Muscle of back (tissue), 11 donors: Measurements from ENCODE around the gene FGF4. TPM values are rescaled to one million over a fixed set of nuclear protein-coding genes. Genes with fewer than 3 reads are reported as not detected.
A peak's percentile ranks its signal among the peaks of the same experiment; 100 is the strongest.

Experiments
- DNase-seq, 3 donors: peaks; one replicate each; pipeline versions ENCODE4 v3.0.0 to v3.0.0-alpha.2; 2013
- polyA plus RNA-seq, 10 donors: library from polyadenylated mRNA; unstranded; fragments of 120-200 nt; gene quantifications; one replicate each; pipeline ENCODE4 v1.2.1, GENCODE V29; 2013; ENCODE audit not compliant: insufficient read length in 10 of 10

FGF4 gene
- polyA plus RNA-seq, 10 donors: 2.2 to 20.1 (median 8.7) TPM

- peak in 2 of 3 donors; percentile 19 to 28 for DNase-seq
These were observed 33.5 kb upstream of the FGF4 start for GRCh38 chr11:69808667-69809086.

GRCh38 chr11:69807106-69807815 is 32.1 kb upstream of the FGF4 start:
- DNase-seq: no peak

- peak in 1 of 3 donors; percentile 9 for DNase-seq
These were observed 29.8 kb upstream of the FGF4 start for GRCh38 chr11:69804769-69805508.

GRCh38 chr11:69803604-69804218 is 28.6 kb upstream of the FGF4 start:
- DNase-seq: no peak

DNA sequence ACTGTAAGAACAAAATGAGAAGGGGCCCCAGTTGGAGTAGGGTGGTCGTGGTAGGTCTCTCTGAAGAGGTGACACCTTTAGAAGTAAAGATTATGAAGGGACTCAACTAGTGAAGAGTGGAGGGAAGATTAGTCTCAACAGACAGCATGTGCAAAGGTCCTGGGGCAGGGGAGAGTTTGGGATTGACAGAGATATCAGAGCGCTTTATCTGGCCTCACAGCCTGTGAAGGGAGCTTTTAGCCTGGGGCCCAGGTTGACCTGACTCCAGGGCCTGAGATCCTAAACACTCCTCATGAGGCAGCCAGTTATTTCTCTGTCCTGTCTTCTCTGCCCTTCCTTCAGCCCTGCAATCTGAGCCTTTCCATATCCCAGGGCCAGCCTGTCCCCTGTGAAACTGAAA is 27.9 kb upstream of the FGF4 start:
- no peak for DNase-seq

GRCh38 chr11:69802590-69802989 is 27.4 kb upstream of the FGF4 start:
- DNase-seq: no peak

GRCh38 chr11:69801513-69802335 is 26.6 kb upstream of the FGF4 start:
- DNase-seq: no peak

- no peak for DNase-seq
These were observed 25.1 kb upstream of the FGF4 start for GRCh38 chr11:69800278-69800677.

DNA sequence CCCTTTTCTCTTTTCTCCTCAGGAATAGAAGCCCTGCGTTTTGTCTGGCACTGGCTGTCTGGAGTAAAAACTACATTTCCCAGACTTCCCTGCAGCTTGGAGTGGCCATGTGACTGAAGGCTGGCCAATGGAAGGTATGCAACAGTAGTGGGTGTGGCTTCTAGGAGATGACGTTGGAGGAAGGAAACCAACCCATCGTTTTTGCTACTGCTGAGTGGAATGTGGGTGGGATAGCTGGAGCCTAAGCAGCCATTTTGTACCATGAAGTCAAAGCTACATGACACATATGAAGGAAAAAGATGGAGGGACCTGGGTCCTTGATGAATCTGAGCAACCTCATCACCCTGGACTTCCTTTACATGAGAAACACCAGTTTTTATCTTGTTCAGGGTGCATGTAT is 24.4 kb upstream of the FGF4 start:
- no peak for DNase-seq

DNA sequence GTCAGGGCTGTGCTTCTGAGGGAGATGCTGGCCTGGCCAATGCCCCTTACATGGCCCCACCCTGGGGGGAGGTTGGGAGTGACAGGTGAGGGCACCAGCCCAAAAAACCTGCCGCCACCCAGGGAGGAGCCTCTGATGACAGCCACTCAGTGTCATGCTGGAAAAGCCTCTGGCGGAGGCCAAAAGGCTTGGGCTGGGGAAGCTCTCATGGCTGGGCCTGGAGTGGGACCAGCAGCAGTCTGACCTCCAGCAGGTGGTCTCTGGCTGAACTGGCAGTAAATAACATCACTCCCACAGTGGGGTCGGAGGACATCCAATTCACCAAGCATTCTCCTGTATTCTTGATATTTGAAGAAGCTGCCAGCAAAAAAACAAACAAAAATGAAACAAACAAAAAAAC is 24.0 kb upstream of the FGF4 start:
- no peak for DNase-seq

DNA sequence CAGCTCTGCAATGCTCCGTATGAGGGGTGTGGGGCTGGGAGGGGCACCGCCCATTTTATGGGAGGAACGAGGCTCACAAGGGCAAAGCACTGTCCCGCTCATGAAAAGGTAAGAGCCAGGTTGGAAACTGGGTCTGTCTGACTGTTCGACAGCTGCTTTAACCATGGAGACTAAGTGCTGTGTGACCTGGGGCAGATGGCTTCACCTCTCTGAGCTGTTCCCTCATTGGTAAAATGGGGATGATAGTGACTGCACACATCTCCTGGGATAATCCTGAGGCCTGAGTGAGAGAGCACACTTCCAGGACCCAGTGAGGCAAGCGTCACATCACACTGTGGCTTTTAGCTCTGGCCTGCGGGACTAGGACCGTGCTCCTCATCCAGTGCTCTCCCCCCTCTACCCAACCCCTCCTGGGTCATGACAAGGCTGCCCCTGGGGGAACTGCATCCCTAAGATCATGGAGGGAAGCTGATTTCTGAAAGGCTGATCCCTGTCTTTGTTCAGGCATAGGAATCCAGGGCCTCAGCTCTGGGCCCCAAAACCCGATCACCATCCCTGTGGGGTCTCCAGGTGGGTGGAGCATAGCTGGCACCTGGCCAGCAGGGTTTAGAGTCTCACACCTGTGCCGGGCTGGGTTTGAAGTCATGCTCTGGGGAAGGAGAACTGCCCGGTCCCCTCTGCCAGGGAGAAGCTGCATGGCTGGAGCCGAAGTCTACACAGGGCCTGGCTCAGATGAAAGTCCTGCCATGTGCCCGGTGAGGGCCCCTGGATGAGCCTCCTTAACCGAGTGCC is 22.8 kb upstream of the FGF4 start:
- no peak for DNase-seq

GRCh38 chr11:69797156-69797555 is 22.0 kb upstream of the FGF4 start:
- DNase-seq: no peak

DNA sequence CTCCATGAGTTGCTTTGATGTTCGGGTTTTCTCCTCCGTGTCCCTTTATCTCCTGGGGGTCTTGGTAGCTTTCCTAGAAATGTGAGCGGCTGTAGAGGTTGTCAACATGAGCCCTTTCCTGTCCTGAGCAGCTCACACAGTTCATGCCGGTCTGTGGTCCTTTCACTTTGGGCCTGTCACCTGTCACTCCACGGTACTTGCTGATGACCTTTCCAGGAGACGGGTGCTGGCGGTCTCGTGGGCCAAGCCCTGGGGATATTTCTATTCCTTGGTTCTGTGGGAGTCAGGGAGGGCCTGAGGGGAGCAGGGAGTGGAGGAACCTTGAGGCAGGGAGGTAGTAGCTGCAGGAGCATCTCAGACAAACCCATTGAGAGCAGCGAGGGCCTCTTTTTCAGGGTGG is 20.9 kb upstream of the FGF4 start:
- no peak for DNase-seq

GRCh38 chr11:69791276-69792180 is 16.4 kb upstream of the FGF4 start:
- peak; percentile 83 to 95 (median 87) for DNase-seq

DNA sequence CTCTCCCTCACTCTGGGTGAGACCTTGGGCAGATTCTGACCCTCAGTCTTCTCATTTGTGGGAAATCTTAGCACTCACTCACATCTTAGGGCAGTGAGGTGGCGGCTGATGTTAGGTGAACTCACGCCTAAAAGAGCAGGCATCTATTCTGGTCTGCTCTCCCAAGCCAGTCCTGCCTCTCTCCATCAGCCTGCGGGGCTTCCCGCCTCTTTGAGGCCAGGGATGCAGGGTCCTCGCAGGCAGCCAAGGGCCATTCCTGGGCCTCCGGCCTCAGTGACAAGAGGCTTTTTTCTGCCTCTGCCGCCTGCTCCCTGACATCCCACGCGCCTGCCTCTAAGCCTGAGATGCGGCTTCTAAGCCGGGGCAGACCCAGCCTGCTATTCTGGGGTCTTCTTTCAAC is 13.8 kb upstream of the FGF4 start:
- DNase-seq: no peak

DNA sequence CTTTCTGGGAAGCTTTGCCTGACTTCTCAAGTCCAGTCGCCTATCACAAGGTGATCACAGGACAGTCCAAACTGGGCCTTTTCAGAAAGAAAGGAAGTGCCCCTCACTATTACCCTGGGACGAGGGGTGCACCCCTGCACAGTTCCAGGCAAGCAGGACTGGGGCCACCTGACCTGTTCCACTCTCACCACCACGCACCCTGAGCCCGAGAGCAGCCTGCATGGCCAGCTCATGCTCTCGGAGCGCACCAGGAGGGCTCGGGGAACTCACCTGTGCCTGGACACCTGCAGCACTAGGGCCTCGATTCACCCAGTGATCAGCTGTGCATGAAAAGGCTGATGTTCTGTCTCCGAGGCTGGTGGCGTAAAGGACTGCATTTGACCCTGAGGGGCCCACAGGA is 12.8 kb upstream of the FGF4 start:
- DNase-seq: no peak

DNA sequence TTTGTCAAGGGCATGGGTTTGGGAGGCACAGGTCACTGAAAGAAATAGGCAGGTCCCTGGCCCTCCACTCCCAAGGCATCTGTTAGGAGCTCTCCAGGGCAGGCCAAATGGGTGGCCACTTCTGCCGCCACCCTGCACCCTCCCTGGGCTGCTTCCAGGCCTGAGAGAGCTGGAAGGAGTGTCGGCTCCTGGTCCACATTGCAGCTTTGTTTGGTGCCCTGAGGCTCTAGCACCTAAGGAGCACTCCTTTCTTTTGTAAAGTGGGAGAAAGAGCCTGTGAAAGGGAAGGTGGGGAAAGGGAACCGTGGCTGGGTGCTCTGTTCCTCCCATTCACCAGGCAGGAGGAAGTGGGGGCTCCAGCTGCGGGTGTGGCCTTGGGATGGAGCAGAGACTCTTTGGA is 12.3 kb upstream of the FGF4 start:
- no peak for DNase-seq

DNA sequence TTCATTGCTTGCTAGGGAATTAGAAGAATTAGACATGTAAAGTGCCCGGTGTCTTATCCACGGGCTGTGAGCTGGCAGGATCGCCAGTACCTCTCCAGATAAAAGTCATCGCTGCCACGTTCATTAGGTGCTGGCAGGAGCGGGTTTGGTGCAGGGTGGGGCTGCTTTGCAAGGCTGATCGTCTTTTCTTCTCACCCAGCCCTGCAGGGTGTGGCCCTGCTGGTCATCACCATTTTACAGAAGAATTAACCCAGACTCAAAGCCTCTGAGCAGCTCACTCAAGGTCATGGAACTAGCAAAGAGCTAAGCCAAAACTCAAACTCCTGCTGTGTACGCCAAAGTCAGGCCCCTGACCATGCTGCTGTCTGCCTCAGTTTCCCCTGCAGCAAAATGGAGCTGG is 6.1 kb upstream of the FGF4 start:
- DNase-seq: no peak

GRCh38 chr11:69778373-69778772 is 3.2 kb upstream of the FGF4 start:
- DNase-seq: no peak
